LNCAP (cell line): ENCODE results near the gene R3HDM1.

ENCODE experiments used
- CTCF ChIP-seq: fragments of 450-650 bp; IDR thresholded peaks from 2 replicates; pipeline ENCODE4 v1.5.1; 2017; ENCODE audit warnings: mild to moderate bottlenecking

R3HDM1 gene

DNA sequence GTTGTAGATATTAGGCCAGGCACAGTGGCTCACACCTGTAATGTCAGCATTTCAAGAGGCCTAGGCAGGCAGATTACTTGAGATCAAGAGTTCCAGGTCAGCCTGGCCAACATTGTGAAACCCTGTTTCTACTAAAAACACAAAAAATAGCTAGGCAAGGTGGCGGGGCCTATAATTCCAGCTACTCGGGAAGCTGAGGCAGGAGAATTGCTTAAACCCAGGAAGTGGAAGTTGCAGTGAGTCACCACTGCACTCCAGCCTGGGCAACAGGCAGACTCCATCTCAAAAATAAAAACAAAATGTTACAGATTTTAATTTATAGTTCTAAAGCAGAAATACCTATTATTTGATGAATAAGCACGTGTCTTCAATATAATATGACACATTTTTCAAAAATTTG lies 144.7 kb downstream of the R3HDM1 start:
- TF ChIP-seq CTCF, result no peak

DNA sequence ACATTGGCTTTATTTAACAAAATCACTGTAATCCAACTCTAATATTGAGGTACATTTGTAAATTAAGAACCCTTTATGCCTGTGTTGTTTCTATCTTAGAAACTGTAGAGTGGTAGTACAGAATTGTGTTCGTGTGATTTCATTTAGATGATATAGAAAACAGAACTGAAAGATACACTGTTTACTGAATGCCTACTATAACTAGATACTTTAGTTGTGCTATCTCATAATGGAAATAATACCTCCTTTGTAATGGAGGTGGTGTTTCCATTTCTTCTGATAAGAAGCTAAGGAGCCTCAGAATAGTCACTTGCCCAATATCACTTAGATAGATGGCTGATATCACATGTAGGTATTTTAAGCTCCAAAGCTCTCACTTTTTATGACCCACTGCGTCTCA lies 147.8 kb downstream of the R3HDM1 start:
- no peak for TF ChIP-seq CTCF

DNA sequence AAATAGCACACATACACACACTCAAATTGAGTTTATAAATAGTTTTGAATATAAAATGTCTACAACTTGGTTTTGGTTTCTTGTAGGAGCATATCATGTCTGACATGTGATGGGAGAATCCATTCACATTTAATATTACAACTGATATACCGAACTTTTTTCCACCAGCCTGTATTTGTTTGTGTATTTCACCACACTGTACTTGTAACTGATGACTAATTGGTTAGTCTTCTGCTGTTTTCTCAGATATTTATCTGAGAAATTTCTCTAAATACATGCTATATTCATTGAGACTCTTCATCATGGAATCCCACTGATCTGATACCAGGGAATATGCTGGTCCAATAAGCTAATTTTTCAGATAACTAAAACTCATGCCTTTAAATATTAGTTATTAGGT lies 154.1 kb downstream of the R3HDM1 start:
- TF ChIP-seq CTCF, result no peak

DNA sequence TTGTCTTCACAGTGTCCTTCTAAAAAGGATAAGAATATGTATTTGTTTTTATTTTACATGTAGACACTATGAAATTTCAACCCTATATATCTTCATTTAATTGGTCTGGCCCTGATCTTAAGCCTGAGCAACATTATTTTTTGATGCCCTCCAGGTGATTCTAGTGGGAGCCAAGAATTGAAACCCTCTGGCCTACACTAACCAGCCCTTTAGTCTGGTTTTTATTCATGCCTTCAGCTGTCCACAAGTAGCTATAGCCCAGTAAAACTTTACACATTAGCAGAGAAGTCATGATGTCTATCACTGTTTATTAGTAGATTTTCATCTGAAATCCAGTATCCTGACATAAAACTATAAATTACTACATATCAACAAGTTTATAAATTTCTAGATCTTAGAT lies 157.7 kb downstream of the R3HDM1 start:
- no peak for TF ChIP-seq CTCF

- no peak for TF ChIP-seq CTCF
Measured at GRCh38 chr2:135689679-135690078, 158.4 kb downstream of the R3HDM1 start.

GRCh38 chr2:135694711-135695110 lies 163.4 kb downstream of the R3HDM1 start:
- no peak for TF ChIP-seq CTCF

- no peak for TF ChIP-seq CTCF
Measured at GRCh38 chr2:135698838-135699237, 167.6 kb downstream of the R3HDM1 start.

GRCh38 chr2:135701442-135701841 lies 170.2 kb downstream of the R3HDM1 start:
- no peak for TF ChIP-seq CTCF
